GM19043 (cell line): ENCODE measurements around the gene AFF3.
"Not testable (repeated sequence)": the region's sequence is repeated elsewhere in the genome, so short reads cannot be mapped to it uniquely, and the experiment has no call there.

Experiments
- ATAC-seq: cut with Tn5 transposase; IDR thresholded peaks from one replicate; pipeline ENCODE4 v1.9.1; 2021; ENCODE audit warnings: low read depth; ENCODE audit not compliant: unreplicated experiment

The AFF3 gene

DNA sequence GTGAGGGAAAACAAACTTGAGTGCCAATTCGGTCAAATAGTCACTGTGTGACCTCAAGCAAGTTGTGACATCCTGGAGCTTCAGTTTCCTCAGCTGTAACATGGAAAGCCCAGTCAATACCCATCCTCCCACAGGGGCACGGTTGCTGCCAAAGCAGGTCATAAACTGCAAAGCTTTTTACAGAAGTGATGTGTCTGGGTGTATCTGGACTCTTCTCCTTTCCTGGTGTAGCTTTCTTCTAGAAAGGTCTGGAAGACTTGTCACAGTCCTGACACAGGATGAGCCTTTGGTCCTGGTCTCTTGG is 4.2 kb upstream of the AFF3 start:
- no peak for ATAC-seq

DNA sequence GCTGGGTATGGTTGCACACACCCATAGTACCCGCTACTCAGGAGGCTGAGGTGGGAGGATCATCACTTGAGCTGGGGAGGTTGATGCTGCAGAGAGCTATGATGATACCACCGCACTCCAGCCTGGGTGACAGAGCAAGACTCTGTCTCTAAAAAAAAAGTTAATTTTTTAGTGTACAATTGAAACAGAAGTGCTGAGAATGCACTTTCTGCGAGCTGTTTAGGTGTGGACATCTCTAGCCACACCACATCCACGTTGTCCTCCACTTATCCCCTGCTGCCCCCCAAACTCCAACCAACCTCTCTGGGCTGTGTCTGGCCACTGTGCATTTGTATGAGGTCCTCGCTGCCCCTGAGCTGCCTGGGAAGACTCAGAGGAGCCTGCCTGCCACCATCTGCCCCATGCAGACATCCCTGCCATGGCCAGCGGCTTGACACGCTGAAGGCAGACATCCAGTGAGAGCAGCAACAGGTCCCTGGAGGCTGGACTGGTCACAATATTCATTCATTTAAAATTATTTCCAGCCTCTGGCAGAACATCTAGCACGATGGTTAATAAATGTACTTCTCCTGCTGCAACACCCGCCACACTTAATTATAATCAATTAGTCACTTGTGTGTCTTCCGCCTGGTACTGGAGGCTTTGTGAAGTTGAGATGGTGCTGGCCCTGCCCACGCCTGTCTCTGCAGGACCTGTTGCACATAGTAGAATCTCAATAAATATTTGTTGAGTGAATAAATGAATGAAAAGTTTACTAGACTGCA is 3.7 kb upstream of the AFF3 start:
- no peak for ATAC-seq

DNA sequence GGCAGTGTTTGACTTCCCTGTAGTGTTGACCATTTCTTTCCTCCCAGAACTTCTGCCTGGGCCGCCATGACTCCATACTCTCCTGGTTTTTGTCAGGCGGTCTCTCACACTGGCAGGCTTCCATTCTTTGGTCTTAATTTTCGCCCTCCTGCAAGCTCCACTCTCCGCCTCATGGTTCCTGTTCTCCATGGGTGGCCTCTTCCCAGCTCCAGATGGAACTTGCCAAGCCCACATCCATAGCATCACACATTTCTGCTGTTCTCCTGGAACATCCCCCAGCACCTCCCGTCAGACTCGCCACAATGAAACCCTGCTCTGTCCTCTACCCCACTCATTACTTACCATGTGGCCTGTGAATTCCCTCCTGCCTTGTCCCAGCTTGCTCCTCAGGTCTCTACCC is 896 bp upstream of the AFF3 start:
- no peak for ATAC-seq

DNA sequence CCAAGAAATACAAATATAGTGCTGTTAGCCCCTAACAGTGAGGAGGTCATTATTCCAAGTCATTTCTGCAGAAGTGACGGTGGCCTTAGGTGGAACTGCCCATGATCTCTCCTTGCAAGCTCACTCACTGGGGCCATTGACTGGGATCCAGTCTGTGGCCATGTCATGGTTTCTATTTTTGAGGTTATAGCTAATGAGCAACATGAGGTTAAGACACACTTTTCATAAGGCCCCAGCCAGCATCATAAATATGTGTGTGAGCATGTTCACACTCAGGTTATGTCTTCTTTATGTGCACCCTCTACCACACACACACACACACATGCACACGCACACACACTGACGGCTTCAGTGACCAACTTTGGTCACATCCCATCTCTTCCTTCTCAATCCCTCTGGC is 484 bp downstream of the AFF3 start:
- ATAC-seq, result no peak

DNA sequence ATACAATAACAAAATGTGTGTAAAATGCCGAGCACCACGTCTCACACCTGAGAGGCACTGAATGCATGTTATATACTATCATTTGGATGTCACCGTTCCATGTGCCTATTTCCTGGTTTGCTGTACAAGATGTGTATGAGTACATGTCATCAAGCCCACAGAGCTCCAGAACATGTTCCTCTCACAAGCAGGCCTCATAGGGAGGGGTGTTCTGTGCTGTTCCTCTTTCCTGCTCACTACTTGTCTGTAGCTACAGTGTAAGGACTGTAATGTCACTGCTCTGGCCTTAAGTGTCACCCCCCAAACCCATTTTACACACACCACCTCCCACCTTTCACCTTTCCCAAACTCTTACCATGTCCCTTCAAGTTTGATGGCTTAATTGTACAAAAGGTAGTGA is 1.8 kb downstream of the AFF3 start:
- no peak for ATAC-seq

DNA sequence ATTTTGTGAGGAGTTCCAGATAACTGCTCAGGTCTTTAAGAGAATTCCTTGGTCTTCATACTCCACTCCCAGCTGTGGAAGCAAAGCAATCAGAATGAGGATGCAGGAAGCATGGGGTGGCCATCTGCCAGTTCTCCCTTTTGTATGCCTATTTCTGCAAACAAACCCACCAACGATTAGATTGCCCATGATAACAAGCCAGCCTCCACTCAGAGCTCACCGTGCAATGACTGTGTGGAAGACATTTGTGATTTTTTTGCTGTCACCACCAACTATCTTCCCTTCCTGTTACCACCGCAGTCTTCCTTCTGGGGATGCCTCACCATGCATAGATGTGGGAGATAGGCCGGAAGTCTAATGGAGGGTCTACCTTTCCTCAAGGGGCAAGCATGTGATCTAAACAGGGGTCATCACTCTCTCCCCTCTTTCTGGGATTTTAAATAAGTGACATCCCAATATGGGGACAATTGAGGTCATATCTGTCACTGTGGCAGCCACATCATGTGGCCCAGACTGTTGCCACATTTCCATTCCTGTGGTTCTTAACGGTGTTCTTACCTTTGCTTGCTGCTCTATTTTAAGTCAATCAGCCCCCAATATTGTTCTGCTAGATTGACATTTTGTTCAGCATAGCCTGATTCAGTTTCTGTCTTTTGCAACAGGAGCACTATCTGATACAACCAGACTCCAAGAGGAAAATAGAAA is 4.4 kb downstream of the AFF3 start:
- no peak for ATAC-seq

DNA sequence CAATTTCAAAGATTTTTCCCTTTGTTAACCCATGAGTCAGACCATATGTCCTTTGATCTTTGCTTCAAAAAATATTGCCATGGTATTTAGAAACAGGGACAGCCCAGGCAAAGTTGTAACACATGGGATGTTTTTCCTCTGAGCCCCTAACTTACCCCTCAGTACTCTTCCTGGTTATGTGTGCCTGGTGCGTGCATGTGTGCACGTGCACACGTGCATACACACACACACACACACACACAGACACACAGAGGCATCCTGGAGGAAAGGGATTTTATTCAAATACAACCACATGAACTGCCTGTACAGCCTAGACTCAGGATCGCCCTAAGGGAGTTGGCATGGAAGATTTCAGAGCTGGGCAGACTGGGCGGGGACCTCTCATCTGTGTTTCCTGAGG is 5.1 kb downstream of the AFF3 start:
- ATAC-seq, result no peak

DNA sequence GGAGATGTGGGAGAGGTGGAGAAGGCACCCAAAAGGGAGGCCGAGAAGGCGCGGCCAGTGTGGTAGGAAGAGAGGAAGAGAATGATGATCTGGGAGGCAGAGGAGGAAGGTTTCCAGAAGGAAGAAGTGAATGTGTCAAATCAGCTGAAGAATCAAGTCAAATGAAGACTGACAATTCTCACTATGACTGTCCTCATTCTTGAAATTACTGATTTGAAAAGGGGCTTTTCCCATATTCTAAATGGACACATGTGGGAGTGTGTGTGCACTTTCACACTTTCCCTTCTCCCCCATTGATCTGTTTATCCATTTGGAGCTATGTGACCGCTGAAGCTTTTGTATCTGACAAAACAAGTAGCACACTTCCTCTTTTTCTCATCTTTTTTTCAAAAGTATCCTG is 6.1 kb downstream of the AFF3 start:
- ATAC-seq, result no peak

DNA sequence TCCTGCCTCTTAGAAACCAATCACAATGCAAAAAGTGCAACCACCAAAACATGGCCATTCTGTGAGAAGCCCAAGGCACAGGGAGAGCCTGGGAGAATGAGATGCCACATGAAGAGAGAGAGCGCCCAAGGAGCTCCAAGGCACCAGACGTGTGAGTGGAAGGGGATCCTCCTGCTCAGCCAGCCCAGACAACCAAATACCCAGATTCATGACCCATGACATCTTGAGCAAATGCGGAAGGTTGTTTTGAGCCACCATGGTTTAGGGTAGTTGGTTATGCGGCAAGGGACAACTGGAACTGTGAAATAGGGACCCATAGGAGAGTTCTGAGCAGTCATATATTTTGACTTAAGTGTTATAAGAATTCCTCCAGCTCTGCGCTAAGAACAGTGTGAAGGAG is 7.0 kb downstream of the AFF3 start:
- ATAC-seq, result no peak

DNA sequence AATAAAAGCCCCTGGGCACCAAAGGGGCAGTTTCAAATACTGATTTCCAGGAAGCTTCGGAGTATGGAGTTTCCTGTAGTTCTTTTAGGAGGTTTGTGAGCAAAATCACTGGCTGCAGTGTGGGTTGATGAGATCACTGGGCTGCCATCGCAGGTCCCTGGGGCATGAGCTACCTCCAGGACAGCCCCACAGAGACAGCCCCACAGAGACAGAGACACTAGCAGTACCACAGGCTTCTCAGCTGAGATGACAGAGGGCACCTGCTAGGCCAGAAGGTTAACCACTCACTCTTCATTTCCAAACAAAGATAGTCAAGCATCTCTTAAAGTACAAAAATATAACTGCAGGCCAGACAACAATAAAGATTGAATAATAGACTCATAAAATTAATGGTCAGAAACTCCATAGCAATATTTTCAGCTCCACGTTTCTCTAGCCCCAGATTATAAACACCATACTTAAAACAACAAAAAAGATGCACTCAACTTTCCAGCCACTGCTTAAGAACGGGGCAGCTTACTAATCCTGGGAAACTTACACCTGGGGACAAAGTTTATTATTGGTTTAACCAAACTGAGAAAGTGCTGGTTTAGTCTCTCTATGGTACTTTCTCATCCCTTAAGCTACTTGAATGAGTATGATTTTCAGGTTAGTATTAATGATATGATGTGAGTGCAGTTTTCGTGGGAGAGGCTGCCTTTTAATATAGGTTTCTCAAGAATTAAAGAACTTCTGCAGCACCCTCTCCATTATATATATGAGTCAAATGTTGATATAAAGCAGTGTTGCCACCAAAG is 11.6 kb downstream of the AFF3 start:
- no peak for ATAC-seq

DNA sequence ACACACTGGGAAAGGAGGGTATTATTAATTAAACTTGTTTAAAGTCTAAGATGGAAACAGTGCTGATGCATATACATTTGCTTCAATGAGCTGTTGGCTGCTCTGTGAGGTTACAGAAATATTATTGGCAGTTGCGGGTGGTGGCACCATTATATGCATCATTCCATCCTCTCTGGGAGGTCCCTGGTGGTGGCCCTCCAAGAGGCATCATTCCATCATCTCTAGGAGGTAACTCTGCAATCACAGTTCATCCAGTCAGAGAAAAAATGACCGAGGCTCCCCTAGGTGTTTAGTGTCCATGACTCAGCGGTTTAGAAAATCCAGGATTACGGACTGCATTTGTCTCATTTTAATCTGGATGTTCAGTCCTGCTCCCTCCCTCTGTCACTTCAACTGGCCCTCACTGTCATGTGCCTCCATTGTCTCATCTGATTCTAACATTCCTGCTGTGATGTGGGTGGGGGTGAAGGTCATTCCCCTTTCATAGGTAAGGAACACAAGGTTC is 15.4 kb downstream of the AFF3 start:
- ATAC-seq, result no peak

DNA sequence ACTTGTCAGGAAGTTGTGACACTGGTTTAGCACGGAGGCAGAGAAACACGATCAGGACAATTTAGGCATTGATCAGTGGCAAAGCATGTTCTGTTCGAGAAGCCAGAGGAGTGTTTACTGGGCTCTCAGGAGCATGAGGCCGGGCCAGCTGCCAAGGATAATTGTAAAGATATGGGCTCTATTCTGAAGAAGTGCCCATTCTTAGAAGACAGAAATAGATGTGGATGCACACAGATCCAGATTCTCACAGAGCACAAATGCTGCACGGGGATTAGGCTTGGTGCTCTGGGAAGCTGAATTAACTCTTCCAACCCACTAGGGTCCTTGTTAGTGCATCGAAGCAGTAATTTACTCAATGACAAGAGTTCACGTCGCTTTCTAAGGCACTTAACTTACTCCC is 16.2 kb downstream of the AFF3 start:
- no peak for ATAC-seq

DNA sequence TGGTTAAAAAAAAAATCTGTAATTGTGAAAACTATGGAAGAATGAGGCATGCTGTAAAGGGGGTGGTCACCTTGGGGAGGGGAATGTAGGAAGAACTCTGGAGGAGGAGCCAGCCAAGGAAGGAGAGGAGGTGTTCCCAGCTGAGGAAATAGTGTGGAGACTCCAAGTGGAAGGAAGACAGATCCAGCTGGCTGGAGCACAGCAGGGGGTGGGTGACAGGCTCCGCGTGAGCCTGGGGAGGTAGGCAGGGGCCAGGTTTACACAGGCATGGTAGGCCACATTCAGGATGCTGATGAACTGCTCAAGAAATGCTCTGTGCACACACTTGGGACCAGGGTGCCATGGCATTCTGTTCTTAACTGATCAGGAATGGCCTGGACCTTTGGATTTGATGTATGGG is 16.8 kb downstream of the AFF3 start:
- no peak for ATAC-seq

DNA sequence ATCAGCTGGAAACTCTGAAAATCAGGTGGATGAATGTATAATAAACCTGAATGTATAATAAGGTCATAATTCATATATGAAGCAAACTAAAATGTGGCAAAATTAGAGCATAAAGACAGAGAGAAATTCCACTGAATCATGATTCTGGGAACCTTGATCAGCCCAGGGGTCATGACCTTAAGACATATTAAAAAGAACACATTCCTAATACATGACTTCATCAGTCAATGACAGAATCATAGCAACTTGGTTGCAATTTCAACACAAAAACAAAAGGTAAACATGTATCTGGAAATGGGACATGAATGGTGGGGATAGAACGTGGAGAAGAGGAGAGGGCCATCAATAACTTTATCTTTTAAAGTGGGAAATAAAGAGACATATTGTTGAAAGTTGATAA is 17.6 kb downstream of the AFF3 start:
- ATAC-seq, result no peak

DNA sequence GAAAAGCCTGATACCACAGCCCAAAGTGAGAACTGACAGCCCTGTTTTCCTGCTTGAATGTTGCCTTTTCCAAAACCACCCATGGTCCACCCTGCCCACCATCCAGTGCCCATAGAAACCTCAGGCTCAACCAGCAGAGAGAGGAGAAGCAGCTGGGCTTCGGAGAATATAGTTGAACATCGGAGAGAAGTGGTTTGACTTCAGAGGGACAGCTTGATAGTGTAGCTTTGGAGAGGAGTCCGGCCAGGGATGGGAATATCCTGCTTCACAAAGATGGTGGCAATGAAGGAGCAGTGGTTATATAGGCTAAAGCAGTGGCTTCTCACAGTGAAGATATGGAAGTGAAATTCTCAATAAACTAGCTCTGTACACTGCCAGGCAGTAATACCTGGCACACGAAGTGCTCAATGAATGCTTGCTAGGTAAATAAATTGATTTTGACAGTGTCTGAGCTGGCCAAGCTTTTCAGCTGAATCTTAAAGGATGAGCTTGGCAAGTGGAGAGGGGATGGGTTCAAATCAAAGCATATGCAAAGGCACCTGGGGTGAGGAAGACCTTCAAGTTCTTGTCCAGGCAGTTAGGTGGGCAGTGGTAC is 21.2 kb downstream of the AFF3 start:
- no peak for ATAC-seq

DNA sequence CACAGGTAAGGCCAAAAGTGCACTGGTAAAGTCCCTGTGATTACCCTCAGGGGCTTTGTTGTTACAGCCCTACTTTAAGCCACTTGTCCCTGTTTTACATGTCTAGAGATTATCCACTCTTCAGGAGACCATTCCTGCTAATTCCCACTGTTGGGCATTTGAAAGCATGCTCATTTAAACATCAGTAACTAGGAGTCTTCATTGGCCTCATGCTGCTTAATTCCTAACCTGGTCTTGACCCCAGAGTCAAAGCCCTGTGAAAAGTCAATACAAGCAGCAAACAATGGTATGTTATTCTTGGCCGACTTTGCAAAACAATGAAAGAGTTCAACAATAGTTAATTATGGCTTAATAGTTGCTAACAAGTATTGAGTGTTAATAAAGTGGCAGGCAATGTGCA is 23.2 kb downstream of the AFF3 start:
- no peak for ATAC-seq

DNA sequence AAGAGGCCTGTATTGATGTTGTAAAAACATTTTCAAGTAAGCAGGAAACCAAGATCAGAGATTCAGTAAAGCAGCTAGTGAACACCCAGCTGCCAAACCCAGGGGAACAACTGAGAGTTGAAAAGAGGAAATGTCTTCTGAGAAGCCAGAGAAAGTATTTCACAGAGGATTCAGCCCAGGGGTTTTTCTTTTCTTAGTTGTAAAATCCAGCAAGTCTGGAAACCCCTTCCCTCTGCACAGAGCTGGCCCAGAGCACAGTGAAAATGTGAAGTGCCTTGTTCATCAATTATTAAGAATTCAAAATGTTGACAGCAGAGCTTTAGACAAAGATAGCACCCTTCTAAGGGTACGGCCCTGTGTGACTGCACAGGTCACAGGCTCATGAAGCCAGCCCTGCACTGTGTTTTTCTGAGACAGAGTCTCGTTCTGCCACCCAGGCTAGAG is 28.4 kb downstream of the AFF3 start:
- ATAC-seq, result no peak

DNA sequence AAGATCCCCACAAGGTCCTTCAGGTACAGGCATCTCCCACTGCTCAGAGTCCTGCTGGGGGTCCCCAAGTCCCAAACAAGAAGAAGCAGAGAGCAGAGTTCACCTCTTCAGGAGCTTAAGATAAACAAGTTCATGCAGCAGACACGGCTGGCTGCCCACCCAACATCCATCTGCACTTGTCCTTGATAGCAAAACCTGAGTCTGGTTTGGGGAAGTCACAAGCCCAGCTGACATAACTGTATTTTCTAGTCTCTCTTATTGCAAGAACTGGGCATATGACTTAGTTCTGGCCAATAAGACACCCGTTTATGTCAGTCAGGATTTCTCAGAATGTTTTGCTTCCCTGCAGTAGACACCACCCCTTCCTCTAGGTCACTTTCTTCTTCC is 31.8 kb downstream of the AFF3 start:
- ATAC-seq, result no peak

DNA sequence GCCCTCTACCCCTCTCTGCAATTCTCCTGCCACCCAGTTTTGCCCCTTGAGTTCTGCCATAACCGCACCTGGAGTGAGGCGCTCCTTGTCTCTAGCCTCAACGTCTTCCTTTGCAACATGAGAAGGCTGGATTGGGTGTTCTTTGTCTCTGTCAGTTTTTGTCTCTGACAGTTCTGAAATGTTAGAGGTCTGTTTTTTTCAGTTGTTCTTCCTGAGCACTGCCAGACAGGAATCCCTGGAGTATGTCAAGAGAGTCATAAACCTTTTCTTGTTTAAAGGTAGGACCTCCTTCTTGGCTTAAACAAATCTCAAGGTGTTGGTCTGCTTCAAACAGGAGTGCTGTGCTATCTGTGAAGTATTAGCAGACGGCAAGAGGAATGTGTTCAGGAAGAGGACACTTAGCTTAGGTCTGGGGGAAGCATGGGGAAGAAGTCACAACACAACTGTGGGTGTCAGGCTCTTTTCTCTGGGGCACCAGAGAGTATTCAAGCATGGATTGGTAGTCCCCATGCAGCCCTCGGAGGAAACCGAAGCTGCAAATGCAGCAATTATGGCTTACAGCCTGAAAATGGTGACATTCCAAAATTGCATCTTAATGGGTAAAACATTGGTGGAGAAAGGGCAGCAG is 32.3 kb downstream of the AFF3 start:
- no peak for ATAC-seq

DNA sequence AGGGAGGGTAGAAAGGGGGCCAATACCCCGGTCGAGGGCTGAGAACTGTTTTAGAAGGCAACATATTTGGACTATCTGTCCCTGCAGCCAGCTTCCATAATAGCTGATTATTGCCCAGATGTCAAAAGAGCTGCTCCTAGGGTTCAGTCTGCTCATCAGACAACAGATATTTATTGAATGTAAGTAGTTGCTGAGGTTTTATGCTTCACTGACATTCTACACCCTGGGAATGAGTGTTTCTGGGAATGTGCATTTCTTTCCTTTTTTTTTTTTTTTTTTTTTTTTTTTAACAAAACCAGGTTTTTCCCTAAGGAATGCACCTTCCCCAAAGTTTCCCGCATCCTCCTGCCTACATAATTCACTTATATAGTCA is 33.8 kb downstream of the AFF3 start:
- ATAC-seq, result not testable (repeated sequence)
